Activated CD4-positive, alpha-beta T cell treated with anti-CD3 and anti-CD28 coated beads for 1 hour (primary cell): Measurements from ENCODE around the gene RAB11B.
"Not testable (repeated sequence)": the region's sequence is repeated elsewhere in the genome, so short reads cannot be mapped to it uniquely, and the experiment has no call there.

Experiments
- DNase-seq: peaks from one replicate; pipeline ENCODE4 v3.0.0-alpha.2; 2020

RAB11B gene

GRCh38 chr19:8371011-8371804 lies 19.0 kb upstream of the RAB11B start:
- DNase-seq, result no peak

DNA sequence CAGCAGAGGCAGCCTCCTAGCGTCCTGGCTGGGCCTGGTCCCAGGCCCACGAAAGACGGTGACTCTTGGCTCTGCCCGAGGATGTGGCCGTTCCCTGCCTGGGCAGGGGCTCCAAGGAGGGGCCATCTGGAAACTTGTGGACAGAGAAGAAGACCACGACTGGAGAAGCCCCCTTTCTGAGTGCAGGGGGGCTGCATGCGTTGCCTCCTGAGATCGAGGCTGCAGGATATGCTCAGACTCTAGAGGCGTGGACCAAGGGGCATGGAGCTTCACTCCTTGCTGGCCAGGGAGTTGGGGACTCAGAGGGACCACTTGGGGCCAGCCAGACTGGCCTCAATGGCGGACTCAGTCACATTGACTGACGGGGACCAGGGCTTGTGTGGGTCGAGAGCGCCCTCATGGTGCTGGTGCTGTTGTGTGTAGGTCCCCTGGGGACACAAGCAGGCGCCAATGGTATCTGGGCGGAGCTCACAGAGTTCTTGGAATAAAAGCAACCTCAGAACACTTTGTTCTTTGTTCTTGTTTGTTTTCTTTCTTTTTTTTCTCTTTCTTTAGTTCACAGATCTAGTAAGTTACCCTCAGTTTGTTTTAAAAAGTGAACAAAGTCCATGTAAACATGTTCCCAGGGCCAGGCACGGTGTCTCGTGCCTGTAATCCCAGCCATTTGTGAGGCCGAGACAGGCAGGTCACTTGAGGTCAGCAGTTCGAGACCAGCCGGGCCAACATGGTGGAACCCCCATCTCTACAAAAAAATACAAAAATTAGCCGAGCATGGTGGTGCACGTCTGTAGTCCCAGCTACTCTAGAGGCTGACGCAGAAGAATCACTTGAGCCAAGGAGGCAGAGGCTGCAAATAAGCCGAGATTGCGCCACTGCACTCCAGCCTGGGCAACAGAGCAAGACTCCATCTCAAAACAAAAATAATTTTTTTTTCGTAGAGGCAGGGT lies 16.0 kb upstream of the RAB11B start:
- no peak for DNase-seq

DNA sequence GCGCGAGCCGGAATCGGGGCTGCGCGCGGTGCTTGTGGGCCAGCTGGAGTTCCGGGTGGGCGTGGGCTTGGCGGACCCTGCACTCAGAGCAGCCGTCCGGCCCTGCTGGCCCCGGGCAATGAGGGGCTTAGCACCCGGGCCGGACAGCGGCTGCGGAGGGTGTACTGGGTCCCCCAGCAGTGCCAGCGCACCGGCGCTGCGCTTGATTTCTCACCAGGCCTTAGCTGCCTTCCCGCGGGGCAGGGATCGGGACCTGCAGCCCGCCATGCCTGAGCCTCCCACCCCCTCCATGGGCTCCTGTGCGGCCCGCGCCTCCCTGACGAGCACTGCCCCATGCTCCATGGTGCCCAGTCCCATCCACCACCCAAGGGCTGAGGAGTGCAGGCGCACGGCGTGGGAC lies 14.4 kb upstream of the RAB11B start:
- DNase-seq, result not testable (repeated sequence)

- DNase-seq, result not testable (repeated sequence)
These were observed 13.7 kb upstream of the RAB11B start for GRCh38 chr19:8376373-8376974.

GRCh38 chr19:8377598-8377997 lies 12.6 kb upstream of the RAB11B start:
- no peak for DNase-seq

GRCh38 chr19:8379156-8379891 lies 10.8 kb upstream of the RAB11B start:
- not testable (repeated sequence) for DNase-seq

DNA sequence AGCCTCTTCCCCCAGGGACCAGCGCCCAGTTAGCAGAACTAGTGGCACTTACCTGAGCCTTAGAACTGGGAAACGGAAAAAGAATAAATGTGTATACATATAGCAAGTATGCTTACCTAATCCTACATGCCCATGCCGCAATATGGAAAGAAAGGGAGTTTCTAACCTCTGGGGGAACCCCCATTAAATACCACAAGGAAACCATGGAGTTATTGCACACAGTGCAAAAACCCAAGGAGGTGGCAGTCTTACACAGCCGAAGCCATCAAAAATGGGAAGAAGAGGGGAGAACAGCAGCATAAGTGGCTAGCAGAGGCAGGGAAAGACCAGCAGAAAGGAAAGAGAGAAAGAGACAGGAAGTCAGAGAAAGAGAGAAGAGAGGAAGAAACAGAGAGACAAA lies 5.6 kb upstream of the RAB11B start:
- DNase-seq, result not testable (repeated sequence)

DNA sequence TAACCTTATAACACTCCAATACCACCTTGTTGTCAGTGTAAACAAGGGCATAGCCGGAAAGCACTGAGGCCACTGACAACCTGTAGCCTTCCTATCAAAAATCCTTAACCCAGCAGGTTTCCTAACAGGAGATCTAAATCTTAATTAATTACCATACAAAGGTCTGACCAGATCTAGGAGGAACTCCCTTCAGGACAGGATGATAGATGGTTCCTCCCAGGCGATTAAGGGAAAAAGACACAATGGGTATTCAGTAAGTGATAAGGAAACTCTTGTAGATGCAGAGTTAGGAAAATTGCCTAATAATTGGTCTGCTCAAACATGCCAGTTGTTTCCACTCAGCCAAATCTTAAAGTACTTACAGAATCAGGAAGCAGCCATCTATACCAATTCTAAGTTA lies 5.1 kb upstream of the RAB11B start:
- DNase-seq, result not testable (repeated sequence)

DNA sequence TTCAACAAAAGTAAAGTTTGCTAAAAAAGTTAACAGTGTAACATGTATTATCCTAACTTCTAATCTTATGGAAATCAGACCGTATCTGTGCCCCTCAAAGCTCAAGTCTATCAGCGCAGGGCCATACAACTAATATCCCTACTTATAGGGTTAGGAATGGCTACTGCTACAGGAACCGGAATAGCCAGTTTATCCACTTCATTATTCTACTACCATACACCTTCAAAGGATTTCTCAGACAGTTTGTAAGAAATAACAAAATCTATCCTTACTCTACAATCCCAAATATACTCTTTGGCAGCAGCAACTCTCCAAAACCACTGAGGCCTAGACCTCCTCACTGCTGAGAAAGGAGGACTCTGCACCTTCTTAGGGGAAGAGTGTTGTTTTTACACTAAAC lies 4.6 kb upstream of the RAB11B start:
- DNase-seq, result not testable (repeated sequence)

- DNase-seq, result not testable (repeated sequence)
These were observed 3.7 kb upstream of the RAB11B start for GRCh38 chr19:8386419-8386818.

GRCh38 chr19:8386990-8387389 lies 3.2 kb upstream of the RAB11B start:
- DNase-seq, result no peak

GRCh38 chr19:8387688-8388611 lies 2.2 kb upstream of the RAB11B start:
- no peak for DNase-seq

DNA sequence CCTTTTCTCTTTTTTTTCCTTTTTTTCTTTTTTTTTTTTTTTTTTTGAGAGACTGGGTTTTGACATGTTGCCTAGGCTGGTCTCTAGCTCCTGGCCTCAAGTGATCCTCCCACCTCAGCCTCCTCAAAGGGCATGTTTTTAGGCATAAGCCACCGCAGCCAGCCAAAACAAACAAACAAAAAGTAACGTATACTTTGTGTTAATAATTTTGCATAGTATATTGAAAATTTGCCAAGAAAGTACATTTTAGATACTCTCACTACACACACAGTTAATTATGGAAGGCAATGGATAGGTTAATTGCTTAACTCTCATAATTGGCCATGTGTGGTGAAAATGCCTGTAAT lies 1.6 kb upstream of the RAB11B start:
- no peak for DNase-seq

GRCh38 chr19:8390617-8390981 lies 439 bp downstream of the RAB11B start:
- DNase-seq, result peak; percentile 83

GRCh38 chr19:8391198-8392016 lies 1.2 kb downstream of the RAB11B start:
- no peak for DNase-seq

DNA sequence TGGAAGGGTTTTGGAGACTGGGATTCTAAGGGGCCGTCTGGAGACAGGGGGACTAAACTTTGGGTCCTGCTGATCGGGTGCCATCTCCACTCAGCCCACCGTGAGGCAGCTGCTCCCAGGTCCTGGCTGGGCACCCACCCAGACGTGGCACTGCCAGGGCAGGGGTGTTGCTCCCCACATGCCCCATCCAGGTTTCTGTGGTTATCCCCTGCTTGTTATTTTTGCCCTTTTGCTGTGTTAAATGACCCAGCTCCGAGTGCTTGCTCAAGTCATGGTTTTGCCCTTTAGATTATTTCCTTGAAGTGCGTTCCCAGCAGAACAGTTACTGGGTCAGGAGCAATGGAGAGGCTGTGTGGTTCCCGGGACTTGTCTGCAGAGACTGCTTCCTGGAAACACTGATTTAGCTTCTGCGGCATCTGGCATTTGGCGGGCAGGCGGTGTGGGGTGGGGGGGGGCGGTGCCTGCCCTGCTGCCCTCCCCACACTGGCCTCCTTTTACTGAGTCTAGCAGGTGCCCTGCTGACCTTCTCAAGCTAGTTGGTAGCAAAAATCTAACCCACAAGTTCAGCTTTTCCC lies 1.9 kb downstream of the RAB11B start:
- no peak for DNase-seq

- DNase-seq, result no peak
These were observed 3.2 kb downstream of the RAB11B start for GRCh38 chr19:8393192-8393870.

GRCh38 chr19:8393871-8394250 lies 3.7 kb downstream of the RAB11B start:
- DNase-seq, result no peak

DNA sequence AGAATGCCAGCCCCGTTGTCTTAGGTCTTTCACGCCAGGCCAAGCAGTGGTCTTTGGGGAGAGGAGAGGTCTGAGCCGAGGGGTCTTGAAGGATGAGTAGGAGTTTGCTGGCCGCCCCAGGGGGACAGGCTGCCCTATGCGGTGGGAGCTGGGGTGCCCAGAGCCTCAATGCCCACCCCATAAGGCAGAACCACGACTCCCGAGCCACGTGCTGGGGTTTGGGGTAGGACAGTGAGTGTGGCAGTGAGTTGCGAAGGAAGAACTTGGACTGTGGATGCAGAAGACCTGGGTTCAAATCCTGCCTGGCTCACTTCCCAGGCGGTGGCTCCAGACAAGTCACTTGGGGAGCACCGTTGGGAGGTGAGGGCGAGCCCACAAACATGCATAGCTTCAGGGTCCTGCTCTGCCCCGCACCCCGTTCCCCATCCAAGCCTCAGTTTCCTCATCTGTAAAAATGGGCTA lies 5.5 kb downstream of the RAB11B start:
- DNase-seq, result no peak

- no peak for DNase-seq
These were observed 6.0 kb downstream of the RAB11B start for GRCh38 chr19:8396185-8396562.
